Transverse colon (tissue), 3 donors: ENCODE data around the gene RPTOR.
"Not testable (repeated sequence)": the region's sequence is repeated elsewhere in the genome, so short reads cannot be mapped to it uniquely, and the experiment has no call there.

Source experiments
- POLR2A ChIP-seq: fragments of 450-650 bp; IDR thresholded peaks from one replicate; pipeline ENCODE4 v1.6.1; 2016; ENCODE audit warnings: antibody characterized with exemption, mild to moderate bottlenecking, moderate library complexity
- POLR2AphosphoS5 ChIP-seq, 3 donors: sonication (generic); formaldehyde crosslinking; IDR thresholded peaks; one replicate each; pipeline ENCODE4 v1.6.1; 2016; ENCODE audit warnings: antibody characterized with exemption in 3 of 3

- not testable (repeated sequence) for TF ChIP-seq POLR2A; POLR2AphosphoS5 (IDR thresholded peaks at IDR 0.05)
Observed at GRCh38 chr17:80815718-80816117, 271.1 kb downstream of the RPTOR start.
